Embryonic facial prominence (tissue), 1 donor: ENCODE measurements around the gene NPAS3.

Experiments used
- DNase-seq: peaks from one replicate; pipeline ENCODE4 v3.0.0-alpha.2; 2016; ENCODE audit errors: extremely low spot score

NPAS3 gene

GRCh38 chr14:33433396-33433795, 494.7 kb downstream of the NPAS3 start:
- DNase-seq, result no peak

GRCh38 chr14:33435911-33436689, 497.4 kb downstream of the NPAS3 start:
- no peak for DNase-seq

GRCh38 chr14:33441633-33442032, 503.0 kb downstream of the NPAS3 start:
- no peak for DNase-seq

GRCh38 chr14:33444136-33444535, 505.5 kb downstream of the NPAS3 start:
- no peak for DNase-seq

GRCh38 chr14:33449268-33449667, 510.6 kb downstream of the NPAS3 start:
- DNase-seq, result no peak

GRCh38 chr14:33449703-33450395, 511.2 kb downstream of the NPAS3 start:
- DNase-seq, result no peak

- no peak for DNase-seq
Measured at GRCh38 chr14:33450416-33450815, 511.7 kb downstream of the NPAS3 start.

GRCh38 chr14:33451211-33451610, 512.5 kb downstream of the NPAS3 start:
- DNase-seq, result no peak

- no peak for DNase-seq
Measured at GRCh38 chr14:33452995-33453394, 514.3 kb downstream of the NPAS3 start.

- DNase-seq, result no peak
Measured at GRCh38 chr14:33454022-33454595, 515.4 kb downstream of the NPAS3 start.

- no peak for DNase-seq
Measured at GRCh38 chr14:33454707-33455106, 516.0 kb downstream of the NPAS3 start.

- no peak for DNase-seq
Measured at GRCh38 chr14:33455654-33456345, 517.1 kb downstream of the NPAS3 start.

- no peak for DNase-seq
Measured at GRCh38 chr14:33457021-33457420, 518.3 kb downstream of the NPAS3 start.

- no peak for DNase-seq
Measured at GRCh38 chr14:33457617-33458016, 518.9 kb downstream of the NPAS3 start.

- peak; percentile 56 for DNase-seq
Measured at GRCh38 chr14:33460164-33460563, 521.5 kb downstream of the NPAS3 start.

- DNase-seq, result no peak
Measured at GRCh38 chr14:33461036-33461435, 522.4 kb downstream of the NPAS3 start.

GRCh38 chr14:33463731-33464130, 525.1 kb downstream of the NPAS3 start:
- no peak for DNase-seq

- no peak for DNase-seq
Measured at GRCh38 chr14:33464254-33464962, 525.7 kb downstream of the NPAS3 start.

GRCh38 chr14:33465846-33466700, 527.4 kb downstream of the NPAS3 start:
- no peak for DNase-seq

GRCh38 chr14:33467971-33468370, 529.3 kb downstream of the NPAS3 start:
- DNase-seq, result no peak

- DNase-seq, result no peak
Measured at GRCh38 chr14:33469898-33470297, 531.2 kb downstream of the NPAS3 start.
